Stimulated activated CD4-positive, alpha-beta T cell treated with anti-CD3 and anti-CD28 coated beads, TNF-alpha, amount 100 ng/mL, for 4 hours (primary cell): ENCODE measurements around the gene NAV3.

Source experiments
- DNase-seq, 3 experiments: peaks; one replicate each; pipeline ENCODE4 v3.0.0-alpha.2; 2020; ENCODE audit warnings: low read depth in 3 of 3

NAV3 gene

DNA sequence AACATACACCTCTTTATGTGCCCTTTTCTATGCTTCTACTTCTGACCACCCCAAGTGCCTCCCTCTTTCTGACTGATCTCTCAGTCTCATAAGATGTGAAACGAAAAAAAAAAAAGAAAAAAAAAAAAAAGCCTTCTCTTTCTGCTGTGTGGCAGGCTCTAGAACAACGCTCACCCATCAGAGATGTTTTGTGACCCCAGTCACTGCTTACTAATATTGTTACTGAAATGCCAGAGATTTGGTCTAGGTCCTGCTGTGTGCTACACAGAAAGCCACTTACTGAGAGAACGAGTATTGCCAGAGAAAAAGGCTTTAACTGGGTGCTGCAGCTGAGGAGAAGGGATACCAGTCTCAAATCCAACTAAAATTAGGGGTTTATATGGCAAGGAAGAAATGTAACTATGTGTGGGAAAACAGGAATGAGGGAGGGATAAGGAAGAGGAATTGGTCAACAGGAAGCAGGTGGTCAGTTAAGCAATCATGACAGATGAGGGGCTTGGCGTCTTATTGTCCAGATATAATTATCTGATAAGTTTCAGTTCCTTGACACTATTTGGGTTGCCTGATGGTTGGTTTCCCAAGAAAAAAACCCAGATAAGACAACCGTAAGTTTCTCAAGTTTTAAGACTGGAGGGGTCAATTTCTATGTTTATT is 149.0 kb downstream of the NAV3 start:
- no peak for DNase-seq

DNA sequence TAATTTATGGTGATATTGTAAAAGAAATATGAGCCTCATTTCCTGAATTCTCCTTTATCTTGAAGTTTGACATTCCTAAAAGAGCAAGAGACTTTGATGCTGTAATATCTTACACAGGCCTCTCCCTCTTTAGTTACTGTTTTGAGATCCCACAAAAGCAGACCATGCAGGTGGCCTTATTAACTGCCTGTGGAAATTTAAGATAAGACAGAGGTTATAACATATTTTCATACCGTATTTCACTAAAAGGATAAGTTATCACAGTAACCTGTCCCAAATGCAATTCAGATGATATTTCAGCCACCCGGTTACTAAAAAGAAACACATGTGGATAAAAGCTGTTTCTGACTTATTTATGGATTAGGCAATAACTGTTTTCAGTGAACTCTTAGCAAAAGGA is 150.1 kb downstream of the NAV3 start:
- DNase-seq, result no peak

DNA sequence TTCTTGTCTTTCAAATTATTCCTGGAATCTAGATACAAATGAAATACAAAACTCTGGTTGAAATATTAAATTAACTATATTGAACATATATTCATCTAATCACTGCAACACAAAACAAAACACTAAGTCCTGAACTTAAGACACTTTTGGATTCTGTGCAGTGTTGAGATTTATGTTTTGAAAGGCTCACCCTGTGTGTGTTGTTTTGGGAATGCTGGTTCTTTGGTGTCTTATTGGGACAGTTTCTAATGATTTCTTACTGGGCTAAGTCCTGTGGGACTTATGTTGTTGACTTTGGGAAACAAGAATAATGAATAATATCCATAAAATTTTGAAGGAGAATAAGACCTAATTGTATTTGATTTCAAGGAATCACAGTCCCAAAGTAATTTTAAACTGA is 153.2 kb downstream of the NAV3 start:
- no peak for DNase-seq

DNA sequence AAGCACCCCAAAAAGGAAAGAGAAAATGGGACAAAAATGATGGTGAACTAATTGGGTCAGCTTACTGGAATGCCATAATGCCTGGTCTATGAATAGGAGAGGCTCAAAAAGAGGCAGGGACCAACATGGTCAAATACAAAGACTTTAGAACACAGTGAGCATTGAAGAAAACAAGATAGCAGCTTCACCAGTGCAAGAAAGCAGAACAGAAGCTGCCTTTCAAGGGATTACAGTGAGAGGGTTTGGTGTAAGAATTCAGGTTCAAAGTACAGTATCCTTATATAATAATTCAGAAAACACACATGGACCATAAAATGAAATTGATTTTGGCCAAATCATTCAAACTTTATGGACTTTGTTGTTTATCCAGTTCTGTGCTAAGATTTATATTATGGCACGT is 162.1 kb downstream of the NAV3 start:
- DNase-seq, result no peak

DNA sequence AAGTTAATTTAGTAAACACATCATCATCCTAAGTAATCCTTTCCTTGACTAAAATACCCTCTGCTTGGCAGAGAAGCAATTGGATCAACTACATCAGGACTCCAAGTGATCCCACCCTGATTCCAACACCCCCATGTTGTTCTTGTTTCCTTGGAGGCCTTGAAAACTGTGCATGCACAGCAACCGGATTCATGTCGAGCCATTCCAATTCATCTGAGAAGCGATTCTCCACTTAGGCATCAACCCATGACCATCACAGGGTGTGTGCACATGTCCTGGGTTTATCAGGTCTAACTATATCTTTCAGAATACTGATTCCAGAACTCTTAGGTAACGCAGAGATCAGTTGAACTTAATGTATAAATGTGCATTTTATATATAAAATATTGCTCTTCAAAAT is 163.0 kb downstream of the NAV3 start:
- DNase-seq, result no peak

DNA sequence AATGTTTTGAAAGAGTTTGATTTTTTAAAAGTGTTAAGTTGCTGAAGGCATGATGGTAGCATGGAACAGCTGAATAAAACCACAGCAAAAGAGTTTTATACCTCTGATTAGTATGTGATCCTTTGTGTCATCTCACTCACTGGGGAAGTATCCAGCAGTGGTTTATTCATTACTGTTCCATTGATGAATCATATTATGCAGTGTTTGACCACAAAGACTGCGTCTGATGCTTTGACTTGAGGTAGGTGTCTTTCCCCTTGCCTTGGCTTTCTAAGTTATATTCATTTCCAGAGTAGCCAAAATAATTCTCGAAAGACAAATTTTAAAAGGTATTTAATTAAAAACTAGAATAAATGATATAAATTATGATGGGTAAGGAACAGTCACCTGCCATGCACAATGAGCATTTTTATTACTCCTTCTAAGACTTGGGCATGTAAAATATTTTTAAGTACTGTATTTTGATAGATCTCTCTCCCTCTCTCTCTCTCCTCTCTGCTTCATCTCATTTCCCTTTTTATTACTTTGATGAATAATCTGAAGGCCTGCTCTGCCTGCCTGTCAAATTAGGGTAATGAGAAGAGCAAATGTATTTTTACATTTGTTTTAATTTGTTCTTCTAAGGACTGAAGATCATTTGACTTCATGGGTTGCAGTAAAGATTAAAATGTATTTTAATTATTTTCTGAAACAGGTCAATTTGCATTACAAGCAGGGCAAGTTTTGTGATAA is 164.9 kb downstream of the NAV3 start:
- DNase-seq, result no peak

DNA sequence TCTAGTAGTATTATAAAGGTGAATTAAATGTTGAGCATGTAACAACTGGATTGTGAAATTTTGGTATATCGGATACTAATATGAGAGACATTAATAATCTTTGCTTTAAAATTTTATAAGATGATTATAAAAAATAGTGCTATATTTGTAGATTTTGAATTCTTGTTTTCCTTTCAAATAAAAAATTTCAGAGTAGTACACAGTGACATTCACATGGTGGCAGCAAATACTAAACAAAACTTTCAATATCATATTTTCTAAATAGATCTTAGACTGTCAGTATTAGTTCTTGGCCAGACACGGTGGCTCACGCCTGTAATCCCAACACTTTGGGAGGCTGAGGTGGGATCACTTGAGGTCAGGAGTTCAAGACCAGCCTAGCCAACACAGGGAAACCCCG is 166.0 kb downstream of the NAV3 start:
- no peak for DNase-seq

DNA sequence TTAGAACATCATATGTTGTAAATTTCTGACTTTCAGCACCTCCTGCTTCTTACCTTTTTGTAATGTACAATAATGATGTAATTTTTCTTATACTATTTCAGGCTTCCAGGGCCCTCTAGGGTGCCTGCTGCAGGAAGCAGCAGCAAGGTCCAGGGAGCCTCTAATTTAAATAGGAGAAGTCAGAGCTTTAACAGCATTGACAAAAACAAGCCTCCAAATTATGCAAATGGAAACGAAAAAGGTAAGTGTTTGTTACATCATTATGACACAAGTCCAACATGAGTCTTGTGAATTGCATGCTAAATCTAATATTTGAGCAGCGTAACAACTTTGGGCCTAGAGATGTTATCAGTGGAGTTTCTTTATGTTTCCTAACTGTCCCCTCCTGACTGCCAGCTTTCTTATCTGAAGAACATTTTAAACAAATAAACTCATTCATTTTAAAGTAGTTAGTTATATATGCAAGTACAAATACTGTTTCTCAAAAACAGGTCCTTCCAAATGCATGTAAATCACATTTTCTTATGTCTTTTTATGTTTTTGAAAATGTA is 167.6 kb downstream of the NAV3 start:
- DNase-seq, result no peak

DNA sequence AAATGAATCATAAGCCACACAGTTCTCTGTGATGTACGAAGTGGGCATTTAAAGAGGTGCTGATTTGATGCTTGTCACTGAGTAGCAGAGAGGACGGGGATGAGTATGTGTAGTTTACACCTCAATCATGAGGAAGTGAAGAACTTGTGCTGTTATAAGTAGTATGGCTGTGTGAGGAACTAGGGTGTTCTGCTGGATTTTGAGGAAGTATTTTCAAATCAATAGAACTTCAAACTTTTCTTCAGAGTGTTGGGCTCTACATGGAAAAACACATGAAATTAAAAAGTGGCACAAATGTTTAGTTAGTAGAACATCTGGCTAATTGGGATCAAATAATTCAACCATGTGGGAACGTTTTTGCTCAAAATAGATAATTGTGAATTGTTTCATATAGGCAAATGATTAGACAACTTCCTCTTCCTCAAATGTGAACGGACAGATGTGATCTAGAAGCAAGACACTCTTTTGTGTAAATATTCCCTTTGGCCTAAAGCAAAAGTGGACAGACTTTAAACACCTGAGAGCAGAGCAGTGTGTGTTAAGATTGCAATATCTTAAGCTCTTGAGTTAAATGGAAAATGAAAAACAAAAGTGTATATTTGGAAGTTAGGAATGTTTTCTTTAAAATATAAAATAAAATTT is 168.5 kb downstream of the NAV3 start:
- no peak for DNase-seq

DNA sequence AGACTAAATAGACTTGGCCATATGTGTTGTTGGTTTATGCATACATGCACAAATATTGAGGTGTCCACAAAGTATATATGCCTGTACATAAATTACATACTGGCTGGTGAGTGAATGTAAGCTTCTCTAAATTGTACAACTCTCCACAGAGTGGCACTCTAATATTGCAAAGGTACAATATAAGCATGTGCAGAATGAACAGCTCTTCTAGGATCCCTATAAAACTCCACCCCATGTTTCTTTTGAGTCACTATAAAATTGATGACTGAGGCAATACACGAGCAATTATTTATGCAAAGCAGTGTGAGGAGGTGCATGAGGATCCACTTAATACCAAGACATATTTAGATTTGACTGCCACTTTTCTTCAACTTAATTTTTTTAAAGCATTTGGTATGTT is 172.2 kb downstream of the NAV3 start:
- no peak for DNase-seq

DNA sequence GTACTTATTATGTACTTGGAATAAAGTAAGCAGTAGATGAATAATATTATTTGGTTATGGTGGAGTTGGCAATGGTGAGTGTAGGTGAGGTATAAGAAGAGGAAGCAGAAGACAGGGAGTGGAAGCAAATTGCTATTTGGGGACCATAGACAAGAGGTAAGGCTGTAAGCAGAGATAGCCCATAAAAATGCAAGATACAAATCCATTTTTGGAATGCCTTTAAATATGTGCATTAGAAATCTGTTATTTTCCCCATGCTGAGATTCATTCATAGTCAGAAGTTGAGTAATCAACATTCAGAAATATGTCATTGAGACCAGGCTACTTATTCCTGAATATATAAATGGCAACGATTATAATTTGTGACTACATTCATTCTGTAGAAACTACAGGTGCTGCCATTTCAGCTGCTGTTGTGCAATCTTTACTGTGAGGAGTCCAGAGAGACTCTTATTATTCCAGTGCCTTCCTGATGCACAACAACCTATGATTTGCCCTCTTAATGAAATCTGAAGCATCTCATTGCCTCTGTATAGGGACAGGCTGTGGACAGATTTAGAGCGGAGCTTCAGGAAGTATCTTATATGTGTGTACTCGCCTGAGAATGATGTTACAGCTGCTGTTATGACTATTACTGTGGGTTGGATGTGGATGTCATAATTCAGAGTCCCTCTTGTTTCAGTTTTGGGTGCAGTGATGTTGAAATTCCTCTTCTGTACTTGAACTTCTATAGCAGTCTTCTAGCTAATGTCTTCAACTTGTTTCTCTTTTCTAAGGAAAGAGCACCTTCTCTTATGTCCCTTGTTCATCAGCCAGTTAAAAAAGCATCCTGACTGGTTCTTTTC is 173.8 kb downstream of the NAV3 start:
- no peak for DNase-seq

DNA sequence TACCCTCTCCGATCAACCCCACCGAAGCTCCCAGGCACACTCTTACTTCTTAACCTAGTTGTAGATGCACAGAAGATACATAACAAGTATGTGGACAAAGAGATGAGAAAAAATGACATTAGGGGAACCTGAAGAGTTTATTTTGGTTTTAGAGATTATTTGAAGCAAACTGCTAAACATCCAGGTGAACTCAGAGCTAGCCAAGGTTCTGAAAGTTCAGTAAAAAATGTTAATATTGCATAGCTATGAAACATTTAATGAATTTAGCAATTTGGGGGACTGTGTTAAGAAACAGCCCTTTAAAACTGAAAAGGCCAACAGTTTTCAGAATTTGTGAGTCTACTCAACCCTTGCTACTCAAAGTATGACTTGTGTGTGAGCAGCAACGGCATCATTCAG is 174.4 kb downstream of the NAV3 start:
- no peak for DNase-seq

DNA sequence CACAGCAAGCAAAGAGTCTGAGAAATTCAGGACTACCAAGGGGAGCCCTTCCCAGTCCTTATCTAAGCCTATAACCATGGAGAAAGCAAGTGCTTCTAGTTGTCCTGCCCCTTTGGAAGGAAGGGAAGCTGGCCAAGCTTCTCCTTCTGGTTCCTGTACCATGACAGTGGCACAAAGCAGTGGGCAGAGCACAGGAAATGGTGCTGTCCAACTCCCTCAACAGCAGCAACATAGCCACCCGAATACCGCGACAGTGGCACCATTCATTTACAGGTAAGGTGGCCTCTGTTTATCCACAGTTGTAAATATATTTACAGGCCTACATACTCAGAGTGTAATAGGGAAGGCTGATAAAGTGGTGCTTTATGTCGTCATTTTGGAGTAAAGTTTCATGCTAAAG is 176.5 kb downstream of the NAV3 start:
- no peak for DNase-seq

DNA sequence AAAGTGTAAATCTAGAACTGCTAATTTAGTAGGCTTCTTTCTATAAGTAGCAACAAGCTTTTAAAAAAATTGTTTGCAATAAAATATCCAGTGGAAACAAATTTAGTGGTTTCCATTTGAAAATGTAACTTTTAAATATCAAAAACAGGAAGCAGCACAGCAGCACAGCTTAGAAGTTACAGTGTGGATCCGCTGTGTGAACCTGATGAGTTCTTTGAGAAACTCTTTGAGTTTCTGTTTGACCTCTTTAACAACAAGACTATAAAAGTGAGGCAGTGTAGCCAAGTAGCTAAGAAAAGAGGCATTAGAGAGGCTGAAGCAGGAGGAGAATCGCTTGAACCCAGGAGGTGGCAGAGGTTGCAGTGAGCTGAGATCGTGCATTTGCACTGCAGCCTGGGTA is 178.3 kb downstream of the NAV3 start:
- DNase-seq, result no peak

DNA sequence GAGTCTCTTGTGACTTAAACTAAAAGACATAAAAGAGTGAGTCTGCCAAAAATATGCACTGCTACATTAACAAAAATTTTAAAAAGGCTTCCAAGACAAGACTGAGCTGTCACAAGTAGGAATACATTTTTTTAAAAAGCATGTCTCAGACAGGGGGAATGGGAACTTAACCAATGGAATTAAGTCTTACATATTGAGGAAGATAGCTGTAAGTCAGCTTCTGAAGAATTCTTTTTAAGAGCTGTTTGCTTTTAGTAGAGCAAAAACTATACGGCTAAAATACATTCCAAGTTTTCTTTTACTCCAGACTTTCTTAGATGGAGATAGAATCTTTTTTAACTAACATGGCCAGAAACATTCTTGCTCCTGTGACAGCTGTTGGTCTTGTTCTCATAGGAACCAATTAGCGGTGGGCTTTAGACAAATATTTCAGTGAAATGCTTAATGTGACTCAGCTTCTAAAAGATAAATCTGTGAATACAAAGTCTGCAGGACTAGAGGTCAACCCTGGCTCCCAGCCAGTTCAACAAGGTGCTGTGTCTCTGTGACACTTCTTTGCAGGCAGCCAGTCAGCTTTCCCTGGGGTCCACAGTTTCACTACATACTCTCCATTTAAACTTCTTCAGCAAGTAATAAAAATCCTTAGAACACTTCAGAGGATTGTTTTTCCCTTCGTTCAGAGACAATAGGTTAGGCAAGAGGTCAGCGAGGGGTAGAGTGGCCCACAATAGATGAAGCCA is 187.6 kb downstream of the NAV3 start:
- no peak for DNase-seq

DNA sequence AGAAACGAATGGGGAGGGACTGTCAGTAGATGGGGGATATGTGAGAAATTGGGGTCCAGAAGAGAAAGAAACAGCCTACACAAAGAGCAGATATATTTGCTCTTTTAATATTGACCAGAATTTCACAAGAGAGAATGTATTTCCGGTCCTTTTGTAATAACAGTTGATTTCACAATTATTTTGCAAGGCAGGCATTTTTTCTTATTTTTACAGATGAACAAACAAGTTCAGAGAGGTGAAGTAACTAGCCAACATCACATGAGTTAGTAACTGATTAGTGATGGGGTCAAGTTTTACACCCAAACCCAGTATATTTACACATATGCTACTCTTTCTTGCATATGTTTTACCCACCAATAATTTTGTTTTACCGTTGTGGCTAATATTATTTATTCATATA is 188.2 kb downstream of the NAV3 start:
- DNase-seq, result no peak

DNA sequence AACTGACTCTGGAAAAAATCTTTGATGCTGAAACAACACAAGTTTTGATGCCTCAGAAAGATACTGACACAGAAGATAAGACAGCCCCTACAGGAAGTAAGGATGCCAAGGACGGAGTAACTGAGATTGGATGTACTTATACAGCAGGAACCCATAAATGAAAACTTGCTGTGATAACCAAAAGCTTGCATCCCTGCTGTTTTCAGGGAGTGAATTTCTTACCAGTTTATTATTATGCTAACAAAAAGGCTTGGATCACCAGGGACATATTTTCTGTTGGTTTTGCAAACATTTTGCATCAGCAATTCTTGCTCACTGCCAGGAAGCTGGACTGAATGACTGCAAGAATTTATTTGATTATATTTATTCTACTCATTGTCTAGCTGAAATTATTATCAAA is 197.7 kb downstream of the NAV3 start:
- no peak for DNase-seq

DNA sequence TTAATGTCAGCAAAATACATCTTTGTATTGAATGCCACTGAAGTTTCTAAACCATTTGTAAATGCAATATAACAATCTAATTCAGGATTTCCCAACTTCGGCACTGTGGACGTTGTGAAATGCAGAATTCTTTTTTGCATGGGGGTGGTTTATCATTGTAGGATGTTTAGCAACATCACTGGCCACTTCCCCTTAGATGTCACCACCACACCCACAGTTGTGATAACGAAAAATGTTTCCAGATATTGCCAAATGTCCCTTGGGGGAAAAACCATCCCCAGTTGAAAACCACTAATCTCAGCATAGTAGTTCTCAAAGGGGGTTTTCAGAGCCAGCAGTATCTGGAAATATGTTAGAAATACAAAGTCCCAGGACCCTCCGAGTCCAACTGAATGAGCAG is 203.3 kb downstream of the NAV3 start:
- no peak for DNase-seq

DNA sequence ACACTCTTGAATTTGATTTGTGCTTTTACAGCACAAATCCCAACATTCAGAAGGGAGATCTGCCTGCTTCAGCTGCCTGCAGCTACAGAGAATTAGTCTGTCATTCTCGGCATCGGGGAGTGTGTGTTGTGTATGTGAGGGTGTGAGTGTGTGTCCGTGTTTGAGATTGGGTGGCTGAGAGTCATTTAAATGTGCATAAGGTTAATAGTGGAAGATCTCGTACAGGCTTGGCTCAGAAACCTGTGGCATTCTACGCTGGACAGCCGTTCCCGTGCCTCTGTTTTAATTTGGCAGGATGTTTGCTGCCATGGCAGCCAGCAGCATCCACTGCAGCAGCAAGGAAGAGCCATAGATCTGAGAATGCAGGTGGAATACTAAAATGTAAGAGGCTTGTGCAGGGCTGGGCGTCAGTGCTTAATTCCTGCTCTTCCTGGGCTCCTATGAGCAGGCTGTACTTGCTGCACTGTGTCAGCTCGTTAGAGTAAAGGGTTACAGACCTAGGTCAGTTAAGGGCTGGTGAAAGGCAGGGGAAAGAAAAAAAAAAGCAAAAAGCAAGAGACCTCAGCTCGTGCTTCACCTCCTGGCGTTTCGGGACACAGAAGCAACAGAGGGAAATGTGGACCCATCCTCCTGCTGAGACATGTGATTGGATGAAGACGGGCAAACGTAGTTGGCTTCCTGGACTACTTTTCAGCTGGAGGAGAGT is 205.4 kb downstream of the NAV3 start:
- no peak for DNase-seq

DNA sequence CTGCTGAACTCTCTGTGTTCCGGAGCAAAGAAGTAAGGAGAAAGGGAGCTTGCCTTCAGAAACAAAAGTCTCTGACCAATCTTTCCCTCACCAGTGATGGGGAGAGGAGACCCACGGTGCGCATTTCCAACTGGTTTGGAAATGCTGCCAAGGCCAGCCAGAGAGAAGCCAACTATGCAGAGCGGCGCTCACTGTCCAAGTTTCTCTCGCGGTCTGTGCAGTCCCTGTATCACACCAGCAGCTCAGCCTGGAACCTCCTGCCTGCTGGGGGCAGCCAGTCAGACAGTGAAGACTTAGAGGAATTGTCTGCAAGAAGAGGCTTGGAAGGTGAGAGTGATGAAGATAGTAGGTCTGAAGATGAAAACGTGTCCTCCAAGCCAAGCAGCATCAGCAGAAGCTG is 206.2 kb downstream of the NAV3 start:
- DNase-seq, result no peak

DNA sequence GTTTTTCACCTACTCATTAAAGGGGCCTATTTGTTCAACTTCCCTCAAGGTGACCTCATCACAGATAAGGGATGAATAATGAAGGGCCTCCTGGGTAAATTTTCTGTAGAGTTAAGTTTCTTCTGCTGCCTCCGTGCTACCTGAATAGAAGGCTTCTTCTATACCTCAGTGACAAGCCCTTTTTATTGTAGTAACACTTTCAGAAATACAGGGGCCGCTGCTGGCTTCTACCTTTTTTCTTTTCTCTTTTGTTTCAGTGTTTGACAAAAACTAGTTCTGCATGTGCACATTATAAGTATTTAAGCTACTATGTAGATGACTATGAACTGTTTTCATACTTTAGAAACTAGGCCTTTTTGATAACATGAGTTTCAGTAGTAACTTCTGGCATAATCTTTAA is 207.0 kb downstream of the NAV3 start:
- no peak for DNase-seq
